HepG2 (cell line): ENCODE data around the gene TXNL4A. TPM values are rescaled to one million over a fixed set of nuclear protein-coding genes. Genes with fewer than 3 reads are reported as not detected.

Source experiments
- ARID5B ChIP-seq: IDR thresholded peaks from 2 replicates; pipeline ENCODE4 v1.4.0; 2020; ENCODE audit warnings: mild to moderate bottlenecking, missing genetic modification reagents
- FOXO1 ChIP-seq: sonication (generic); formaldehyde crosslinking; IDR thresholded peaks from 2 replicates; pipeline ENCODE4 v1.4.0; 2020; ENCODE audit warnings: missing genetic modification reagents
- KAT8 ChIP-seq: IDR thresholded peaks from 2 replicates; pipeline ENCODE4 v1.6.1; 2016; ENCODE audit warnings: missing genetic modification reagents, missing compliant biosample characterization
- NR3C1 ChIP-seq: sonication (generic); formaldehyde crosslinking; IDR thresholded peaks from 2 replicates; pipeline ENCODE4 v1.4.0; 2020; ENCODE audit warnings: missing genetic modification reagents
- TARDBP ChIP-seq: sonication (generic); formaldehyde crosslinking; IDR thresholded peaks from 2 replicates; pipeline ENCODE4 v1.8.0; 2022; ENCODE audit warnings: mild to moderate bottlenecking, missing genetic modification reagents
- TCF7 ChIP-seq: sonication (generic); IDR thresholded peaks from 2 replicates; pipeline ENCODE4 v1.6.1; 2016; ENCODE audit warnings: antibody characterized with exemption, low read depth
- TFDP1 ChIP-seq: IDR thresholded peaks from 2 replicates; pipeline ENCODE4 v1.6.1; 2016; ENCODE audit warnings: missing compliant biosample characterization, missing genetic modification reagents, borderline replicate concordance
- THAP11 ChIP-seq: IDR thresholded peaks from 2 replicates; pipeline ENCODE4 v1.6.1; 2016; ENCODE audit warnings: missing biosample characterization, missing genetic modification reagents
- ZNF616 ChIP-seq: sonication (generic); formaldehyde crosslinking; IDR thresholded peaks from 2 replicates; pipeline ENCODE4 v1.5.0; 2020; ENCODE audit warnings: low read depth, mild to moderate bottlenecking, missing genetic modification reagents
- ZNF780A ChIP-seq: sonication (generic); formaldehyde crosslinking; IDR thresholded peaks from 2 replicates; pipeline ENCODE4 v1.8.0; 2022; ENCODE audit warnings: mild to moderate bottlenecking, missing genetic modification reagents, moderate library complexity
- ZNF800 ChIP-seq: sonication (generic); formaldehyde crosslinking; IDR thresholded peaks from 2 replicates; pipeline ENCODE4 v1.4.0; 2020; ENCODE audit warnings: missing genetic modification reagents
- polyA plus RNA-seq, 8 experiments: library from polyadenylated mRNA; depleted of rRNA in 3 of 8; stranded (reverse) in 7 of 8; unstranded in 1 of 8; fragments of >200 nt; fragmentation: Illumina TruSeq in 4 of 8; extraction: Trizol in 4 of 8; gene quantifications; 2 replicates each; pipeline versions ENCODE4 v1.2.1 to v1.2.3, GENCODE V29; 2011 to 2016; ENCODE audit warnings: low read depth in 4 of 8, missing spikeins in 1 of 8, mixed read lengths in 1 of 8; ENCODE audit not compliant: insufficient read depth in 1 of 8
- total RNA-seq, 5 experiments: library from RNA; depleted of rRNA; stranded (reverse); fragments of >200 nt; fragmentation: Illumina TruSeq; extraction: Trizol; gene quantifications; 2 replicates each; pipeline ENCODE4 v1.2.3, GENCODE V29; 2016; ENCODE audit warnings: low read depth in 1 of 5
- TF ChIP-seq, protein P1 (sequence below): sonication (generic); formaldehyde crosslinking; conservative IDR thresholded peaks from 2 replicates; pipeline ENCODE4 v1.8.1; 2023; ENCODE audit warnings: missing genetic modification reagents
- TF ChIP-seq, protein P2 (sequence below): sonication (generic); formaldehyde crosslinking; IDR thresholded peaks from 2 replicates; pipeline ENCODE4 v1.5.0; 2020; ENCODE audit warnings: mild to moderate bottlenecking, missing genetic modification reagents

The TXNL4A gene
- total and polyA plus RNA-seq, 2 of the 13 experiments (the other 11 are each of a cell fraction or from before 2014, with no cell fraction given) = 172 to 202 TPM

- no peak; the same call in 1 of the 2 replicates for TF ChIP-seq ZNF616
- peak; percentile 10; the same call in 1 of the 2 replicates for TF ChIP-seq TFDP1 (CRISPR knock-in tag)
- no peak for TF ChIP-seq ZNF780A (CRISPR knock-in tag)
- TF ChIP-seq ARID5B (CRISPR knock-in tag) = peak; percentile 13; the same call in 1 of the 2 replicates
- peak; percentile 8; the same call in 1 of the 2 replicates for TF ChIP-seq FOXO1 (CRISPR knock-in tag)
- peak; percentile 40; the same call in 1 of the 2 replicates for TF ChIP-seq THAP11
- TF ChIP-seq TARDBP (CRISPR knock-in tag) = no peak
- TF ChIP-seq, protein P1, sequence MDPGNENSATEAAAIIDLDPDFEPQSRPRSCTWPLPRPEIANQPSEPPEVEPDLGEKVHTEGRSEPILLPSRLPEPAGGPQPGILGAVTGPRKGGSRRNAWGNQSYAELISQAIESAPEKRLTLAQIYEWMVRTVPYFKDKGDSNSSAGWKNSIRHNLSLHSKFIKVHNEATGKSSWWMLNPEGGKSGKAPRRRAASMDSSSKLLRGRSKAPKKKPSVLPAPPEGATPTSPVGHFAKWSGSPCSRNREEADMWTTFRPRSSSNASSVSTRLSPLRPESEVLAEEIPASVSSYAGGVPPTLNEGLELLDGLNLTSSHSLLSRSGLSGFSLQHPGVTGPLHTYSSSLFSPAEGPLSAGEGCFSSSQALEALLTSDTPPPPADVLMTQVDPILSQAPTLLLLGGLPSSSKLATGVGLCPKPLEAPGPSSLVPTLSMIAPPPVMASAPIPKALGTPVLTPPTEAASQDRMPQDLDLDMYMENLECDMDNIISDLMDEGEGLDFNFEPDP (CRISPR knock-in tag) = no peak
- 0 out of 2 replicates have a peak, but pooled peaks have one; percentile 27 for TF ChIP-seq KAT8 (CRISPR knock-in tag)
- no peak for TF ChIP-seq TCF7
- TF ChIP-seq NR3C1 (CRISPR knock-in tag) = no peak
- TF ChIP-seq, protein P2, sequence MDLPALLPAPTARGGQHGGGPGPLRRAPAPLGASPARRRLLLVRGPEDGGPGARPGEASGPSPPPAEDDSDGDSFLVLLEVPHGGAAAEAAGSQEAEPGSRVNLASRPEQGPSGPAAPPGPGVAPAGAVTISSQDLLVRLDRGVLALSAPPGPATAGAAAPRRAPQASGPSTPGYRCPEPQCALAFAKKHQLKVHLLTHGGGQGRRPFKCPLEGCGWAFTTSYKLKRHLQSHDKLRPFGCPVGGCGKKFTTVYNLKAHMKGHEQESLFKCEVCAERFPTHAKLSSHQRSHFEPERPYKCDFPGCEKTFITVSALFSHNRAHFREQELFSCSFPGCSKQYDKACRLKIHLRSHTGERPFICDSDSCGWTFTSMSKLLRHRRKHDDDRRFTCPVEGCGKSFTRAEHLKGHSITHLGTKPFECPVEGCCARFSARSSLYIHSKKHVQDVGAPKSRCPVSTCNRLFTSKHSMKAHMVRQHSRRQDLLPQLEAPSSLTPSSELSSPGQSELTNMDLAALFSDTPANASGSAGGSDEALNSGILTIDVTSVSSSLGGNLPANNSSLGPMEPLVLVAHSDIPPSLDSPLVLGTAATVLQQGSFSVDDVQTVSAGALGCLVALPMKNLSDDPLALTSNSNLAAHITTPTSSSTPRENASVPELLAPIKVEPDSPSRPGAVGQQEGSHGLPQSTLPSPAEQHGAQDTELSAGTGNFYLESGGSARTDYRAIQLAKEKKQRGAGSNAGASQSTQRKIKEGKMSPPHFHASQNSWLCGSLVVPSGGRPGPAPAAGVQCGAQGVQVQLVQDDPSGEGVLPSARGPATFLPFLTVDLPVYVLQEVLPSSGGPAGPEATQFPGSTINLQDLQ (CRISPR knock-in tag) = 0 out of 2 replicates have a peak, but pooled peaks have one; percentile 15
- TF ChIP-seq ZNF800 (CRISPR knock-in tag) = peak; percentile 48; the same call in 1 of the 2 replicates
These were observed 36.6 kb downstream of the TXNL4A start, which contains the start of gene SLC66A2 (continued) for GRCh38 chr18:79951545-79952455.
